ENCODE data around the gene ERCC1.

Gene ERCC1

GRCh38 chr19:45404557-45405434 lies 18.9 kb downstream of the ERCC1 start, which contains the start of gene PPP1R13L:
Gene PPP1R13L, minus strand, starts transcription at chr19:45405069. Its CDS starts 6,751 bp downstream, at chr19:45398318.
- peak within 1 kb of the TSS; percentile 76 for H3K4me3 ChIP-seq (replicated peaks; ENCODE audit: low read depth, low read length)
- no peak for TF ChIP-seq CTCF (IDR thresholded peaks at IDR 0.05; ENCODE audit: low read length, missing control alignments)
- peak; percentile 85 for DNase-seq (ENCODE audit: low read depth)

- H3K4me3 ChIP-seq (replicated peaks; ENCODE audit: low read depth, low read length): peak overlapping the region; percentile 76
- DNase-seq (ENCODE audit: low read depth): peak; percentile 39
These were observed 19.7 kb downstream of the ERCC1 start for GRCh38 chr19:45403781-45404556.

GRCh38 chr19:45403272-45403671 lies 20.4 kb downstream of the ERCC1 start:
- peak overlapping the region; percentile 76 for H3K4me3 ChIP-seq (replicated peaks; ENCODE audit: low read depth, low read length)
- no peak for DNase-seq (ENCODE audit: low read depth)
- TF ChIP-seq CTCF (IDR thresholded peaks at IDR 0.05; ENCODE audit: low read length, missing control alignments): no peak

More at GRCh38 chr19:45403781-45404556, 19.7 kb downstream of the ERCC1 start:
- TF ChIP-seq CTCF (IDR thresholded peaks at IDR 0.05; ENCODE audit: low read length, missing control alignments): peak; percentile 60

GRCh38 chr19:45402298-45403061 lies 21.2 kb downstream of the ERCC1 start:
- TF ChIP-seq CTCF (IDR thresholded peaks at IDR 0.05; ENCODE audit: low read length, missing control alignments): peak; percentile 36
- DNase-seq (ENCODE audit: low read depth): peak; percentile 36
- H3K4me3 ChIP-seq (replicated peaks; ENCODE audit: low read depth, low read length): no peak overlapping the region

GRCh38 chr19:45401815-45402214 lies 21.9 kb downstream of the ERCC1 start:
- TF ChIP-seq CTCF (IDR thresholded peaks at IDR 0.05; ENCODE audit: low read length, missing control alignments): no peak
- no peak overlapping the region for H3K4me3 ChIP-seq (replicated peaks; ENCODE audit: low read depth, low read length)
- DNase-seq (ENCODE audit: low read depth): no peak

GRCh38 chr19:45400192-45400591 lies 23.5 kb downstream of the ERCC1 start:
- no peak overlapping the region for H3K4me3 ChIP-seq (replicated peaks; ENCODE audit: low read depth, low read length)

More at GRCh38 chr19:45400192-45400591, 23.5 kb downstream of the ERCC1 start:
- TF ChIP-seq CTCF (IDR thresholded peaks at IDR 0.05; ENCODE audit: low read length, missing control alignments): no peak
- no peak for DNase-seq (ENCODE audit: low read depth)

Measured in fibroblast of pulmonary artery (primary cell).